Adrenal gland (tissue), 5 donors: Measurements from ENCODE around the gene GLI2.

Experiments used
- CTCF ChIP-seq, 6 experiments: fragments of 450-650 bp in 4 of 6; fragments of 200-600 bp in 2 of 6; sonication (generic) in 1 of 6; IDR thresholded peaks; 1 replicate in 5 of 6; 2 replicates in 1 of 6; pipeline versions ENCODE4 v1.5.1 to v1.8.0; 2016 to 2021; ENCODE audit warnings: antibody characterized with exemption in 6 of 6, mild to moderate bottlenecking in 2 of 6, moderate library complexity in 1 of 6
- POLR2A ChIP-seq, 2 donors: fragments of 450-650 bp; IDR thresholded peaks; one replicate each; pipeline ENCODE4 v1.6.1; 2017; ENCODE audit warnings: antibody characterized with exemption in 2 of 2, mild to moderate bottlenecking in 2 of 2, moderate library complexity in 1 of 2
- donor health status: DM: no; HTN: no; CAD: no.

- TF ChIP-seq CTCF (IDR thresholded peaks at IDR 0.05) (no peak), POLR2A (IDR thresholded peaks at IDR 0.05) (no peak)
Measured at GRCh38 chr2:120715353-120715752, 20.3 kb upstream of the GLI2 start.
